NB4 (cell line): ENCODE results near the gene EEF1AKMT1.

Experiments
- DNase-seq: peaks from one replicate; pipeline ENCODE4 v3.0.0; 2010; ENCODE audit warnings: low read depth
- H3K4me3 ChIP-seq: one replicate; pipeline ENCODE4 v1.5.1; 2011; ENCODE audit warnings: mild to moderate bottlenecking, low read depth, low read length, moderate library complexity
- CTCF ChIP-seq: IDR thresholded peaks from one replicate; pipeline ENCODE4 v1.5.1; 2012; ENCODE audit warnings: low read depth, low read length
- MYC ChIP-seq: IDR thresholded peaks from 2 replicates; pipeline ENCODE4 v1.6.1; 2011; ENCODE audit warnings: low read depth, low read length
- POLR2A ChIP-seq: IDR thresholded peaks from 2 replicates; pipeline ENCODE4 v1.6.1; 2011; ENCODE audit warnings: mild to moderate bottlenecking; ENCODE audit not compliant: insufficient read length; ENCODE audit errors: extremely low read depth
- TF ChIP-seq, protein P1 (sequence below): IDR thresholded peaks from 2 replicates; pipeline ENCODE4 v1.6.1; 2011; ENCODE audit warnings: low read depth, low read length

Gene EEF1AKMT1

GRCh38 chr13:20801707-20802106, 27.9 kb upstream of the EEF1AKMT1 start:
- peak; percentile 56 for DNase-seq
- no peak overlapping the region for H3K4me3 ChIP-seq
- TF ChIP-seq, protein P1, sequence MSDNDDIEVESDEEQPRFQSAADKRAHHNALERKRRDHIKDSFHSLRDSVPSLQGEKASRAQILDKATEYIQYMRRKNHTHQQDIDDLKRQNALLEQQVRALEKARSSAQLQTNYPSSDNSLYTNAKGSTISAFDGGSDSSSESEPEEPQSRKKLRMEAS, result peak; percentile 59
- no peak for TF ChIP-seq POLR2A

DNA sequence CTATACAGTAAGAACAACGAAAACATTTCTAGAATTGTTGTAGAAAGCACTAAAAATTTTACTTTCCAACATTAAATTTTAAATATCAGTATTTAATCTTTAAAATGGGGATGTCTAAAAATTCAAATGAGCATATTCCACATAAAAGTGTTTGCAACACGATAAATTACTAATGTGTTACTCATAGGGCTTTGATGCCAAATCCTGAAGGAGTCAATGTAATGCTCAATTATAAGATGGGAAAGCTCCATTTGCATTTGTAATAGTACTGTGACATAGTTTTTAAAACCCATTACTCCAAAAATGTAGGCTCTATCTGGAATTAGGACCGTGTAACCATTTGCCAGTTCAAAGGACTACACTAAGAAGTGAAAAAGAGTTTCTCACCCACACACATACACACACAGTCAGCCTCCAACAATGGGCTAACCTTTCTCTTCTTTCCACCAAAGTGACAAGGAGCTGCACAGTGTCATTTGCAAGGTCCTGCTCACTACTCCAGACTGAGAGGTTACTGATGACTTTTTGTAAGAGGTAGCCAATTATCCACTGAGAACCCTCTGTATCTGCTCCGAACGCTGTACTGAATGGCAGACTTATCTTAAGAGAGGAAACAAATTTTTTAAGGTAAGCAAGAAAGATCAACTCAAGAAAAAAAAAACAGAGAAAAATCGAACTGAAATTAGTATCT, 26.1 kb upstream of the EEF1AKMT1 start:
- TF ChIP-seq, protein P1, result no peak
- TF ChIP-seq POLR2A (no peak), CTCF (no peak), MYC (no peak)
- no peak for DNase-seq

DNA sequence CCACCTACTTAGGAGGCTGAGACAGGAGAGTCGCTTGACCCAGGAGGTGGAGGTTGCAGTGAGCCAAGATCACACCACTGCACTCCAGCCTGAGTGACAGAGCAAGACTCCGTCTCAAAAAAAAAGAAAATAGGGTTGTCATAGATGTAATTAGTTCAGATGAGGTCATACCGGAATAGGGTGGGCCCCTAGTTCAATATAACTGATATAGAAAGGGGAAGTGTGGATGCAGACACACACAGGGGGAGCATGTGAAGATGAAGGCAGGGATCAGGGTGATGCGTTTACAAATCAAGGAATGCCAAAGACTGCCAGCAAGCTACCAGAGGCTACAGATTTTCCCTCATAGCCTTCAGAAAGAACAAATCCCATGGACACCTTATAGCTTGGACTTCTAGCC, 24.3 kb upstream of the EEF1AKMT1 start:
- H3K4me3 ChIP-seq, result no peak overlapping the region
- peak; percentile 34 for DNase-seq
- TF ChIP-seq CTCF, result no peak

More for the DNA sequence above, 26.1 kb upstream of the EEF1AKMT1 start:
- H3K4me3 ChIP-seq, result no peak overlapping the region

DNA sequence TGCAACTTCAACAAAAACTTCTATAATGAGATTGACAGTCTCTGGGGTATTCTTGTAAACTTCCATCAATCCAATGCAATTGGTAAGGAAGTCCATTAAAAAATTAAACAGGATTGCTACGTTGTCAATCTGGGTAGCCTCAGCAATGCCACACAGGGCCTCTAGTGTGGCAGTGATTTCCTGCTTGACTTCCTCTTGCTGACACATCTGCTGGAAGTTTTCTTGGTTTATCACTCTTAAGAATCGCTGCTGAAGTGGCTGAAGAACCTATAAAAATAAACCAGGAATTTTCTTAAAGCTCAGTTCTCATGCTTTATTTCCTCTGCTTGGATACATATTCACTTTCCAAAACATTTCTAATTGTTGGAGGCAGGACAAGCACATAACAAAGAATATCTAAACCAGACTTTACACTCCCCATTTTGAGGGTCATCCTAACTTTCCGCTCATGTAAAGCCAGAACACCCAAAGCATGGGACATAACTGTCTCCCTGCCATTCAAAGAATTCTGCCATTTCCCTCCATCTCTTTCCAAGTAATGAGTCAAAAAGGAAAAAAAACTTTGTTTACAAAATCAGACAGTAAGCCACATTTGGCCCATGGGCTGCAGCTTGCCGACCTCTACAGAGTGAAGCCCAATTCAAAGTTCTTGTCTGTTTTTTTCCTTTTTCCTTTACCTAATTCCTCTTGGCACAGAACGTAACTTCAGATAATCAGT, 23.2 kb upstream of the EEF1AKMT1 start:
- no peak for DNase-seq
- no peak for TF ChIP-seq CTCF
- no peak for TF ChIP-seq MYC
- TF ChIP-seq POLR2A, result no peak
- TF ChIP-seq, protein P1, result no peak
- no peak overlapping the region for H3K4me3 ChIP-seq

DNA sequence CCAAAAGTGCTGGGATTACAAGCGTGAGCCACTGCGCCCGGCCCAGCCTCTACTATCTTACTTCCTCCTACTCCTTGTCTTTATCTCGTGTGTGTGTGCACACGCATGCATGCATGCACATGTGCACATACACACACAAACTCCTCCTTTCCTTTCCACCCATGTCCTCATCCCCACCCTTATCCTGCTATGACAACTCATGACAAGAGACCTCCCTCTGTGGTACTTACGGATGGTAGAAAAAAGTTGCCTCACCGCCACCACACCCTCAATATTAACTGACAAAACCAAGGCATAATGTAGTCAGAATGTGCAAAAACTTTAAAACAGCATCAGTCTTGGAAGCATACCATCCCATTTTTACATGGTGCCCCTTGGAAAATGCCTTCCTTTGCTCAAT, 15.9 kb upstream of the EEF1AKMT1 start:
- TF ChIP-seq, protein P1, result no peak
- no peak for TF ChIP-seq POLR2A
- no peak for TF ChIP-seq MYC
- no peak for TF ChIP-seq CTCF
- DNase-seq, result no peak
- no peak overlapping the region for H3K4me3 ChIP-seq

DNA sequence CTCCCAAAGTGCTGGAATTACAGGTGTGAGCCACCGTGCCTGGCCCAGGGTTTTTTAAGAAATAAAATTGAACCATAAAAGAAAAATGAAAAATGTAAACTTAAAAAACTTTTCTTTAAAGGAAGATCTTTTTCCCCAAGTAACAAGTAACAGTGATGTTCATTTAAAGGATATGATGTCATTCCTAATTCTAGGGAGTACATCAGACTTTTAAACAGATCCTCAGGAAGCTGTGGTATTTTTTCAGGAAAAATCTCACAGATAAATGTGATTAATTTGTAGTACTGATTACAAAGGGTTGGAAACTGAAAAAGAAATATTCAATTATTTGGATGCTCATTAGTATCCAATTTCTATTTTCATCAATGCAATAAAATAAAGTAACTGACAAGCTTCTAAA, 14.6 kb upstream of the EEF1AKMT1 start:
- H3K4me3 ChIP-seq, result no peak overlapping the region
- DNase-seq, result no peak
- TF ChIP-seq CTCF (no peak), MYC (no peak), POLR2A (no peak)
- TF ChIP-seq, protein P1, result no peak
